KBM-7 (cell line): ENCODE data around the gene CCDC69.
"Not testable (repeated sequence)": the region's sequence is repeated elsewhere in the genome, so short reads cannot be mapped to it uniquely, and the experiment has no call there.

Experiments used
- DNase-seq: peaks from one replicate; pipeline ENCODE4 v3.0.0-alpha.2; 2015
- in situ Hi-C: fragments of 300-500 bp; cut with MboI; formaldehyde crosslinking; loops from 2 replicates; pipeline ENCODE4 v1.14.3; 2020; ENCODE audit warnings: low sequenced_read_pairs, low pct_unique_long_range_greater_than_20kb, mixed read lengths

CCDC69 gene

GRCh38 chr5:151223447-151224264 lies at the start of gene CCDC69:
CCDC69 (minus strand) TSS chr5:151224092; CDS start chr5:151223970, 122 bp downstream.
- peak; percentile 76 for DNase-seq
- in situ Hi-C loops: no loop called here

GRCh38 chr5:151271336-151271735 lies 47.4 kb upstream of the CCDC69 start:
- in situ Hi-C loops: no loop called here

GRCh38 chr5:151270599-151270998 lies 46.7 kb upstream of the CCDC69 start:
- in situ Hi-C loops: no loop called here
- DNase-seq: no peak

More at GRCh38 chr5:151271336-151271735, 47.4 kb upstream of the CCDC69 start:
- DNase-seq: no peak

- DNase-seq: no peak
- in situ Hi-C loops: no loop called here
Observed at GRCh38 chr5:151267491-151268260, 43.8 kb upstream of the CCDC69 start.

- in situ Hi-C loops: no loop called here
- DNase-seq: no peak
Observed at GRCh38 chr5:151264113-151264512, 40.2 kb upstream of the CCDC69 start.

- DNase-seq: no peak
- in situ Hi-C loops: no loop called here
Observed at GRCh38 chr5:151262532-151262931, 38.6 kb upstream of the CCDC69 start.

- in situ Hi-C loops: no loop called here
- no peak for DNase-seq
Observed at GRCh38 chr5:151259931-151260330, 36.0 kb upstream of the CCDC69 start.

GRCh38 chr5:151258816-151259215 lies 34.9 kb upstream of the CCDC69 start:
- no peak for DNase-seq
- in situ Hi-C loops: no loop called here

GRCh38 chr5:151258201-151258611 lies 34.3 kb upstream of the CCDC69 start:
- peak; percentile 60 for DNase-seq
- in situ Hi-C loops: no loop called here

GRCh38 chr5:151257731-151258181 lies 33.9 kb upstream of the CCDC69 start:
- in situ Hi-C loops: no loop called here
- no peak for DNase-seq

GRCh38 chr5:151255621-151256286 lies 31.9 kb upstream of the CCDC69 start:
- in situ Hi-C loops: no loop called here
- peak; percentile 52 for DNase-seq

GRCh38 chr5:151254990-151255389 lies 31.1 kb upstream of the CCDC69 start:
- DNase-seq, in situ Hi-C loops: not testable (repeated sequence)

GRCh38 chr5:151254556-151254955 lies 30.7 kb upstream of the CCDC69 start:
- in situ Hi-C loops: no loop called here
- no peak for DNase-seq

GRCh38 chr5:151253605-151253950 lies 29.7 kb upstream of the CCDC69 start:
- in situ Hi-C loops: no loop called here
- DNase-seq: peak; percentile 33

GRCh38 chr5:151252762-151253604 lies 29.1 kb upstream of the CCDC69 start, which contains the start of gene GM2A:
GM2A (plus strand) TSS chr5:151253185; CDS start chr5:151253217, 32 bp downstream.
- in situ Hi-C loops: no loop called here
- peak; percentile 100 for DNase-seq

- no peak for DNase-seq
- in situ Hi-C loops: no loop called here
Observed at GRCh38 chr5:151251621-151252020, 27.7 kb upstream of the CCDC69 start.

- no peak for DNase-seq
- in situ Hi-C loops: no loop called here
Observed at GRCh38 chr5:151251001-151251551, 27.2 kb upstream of the CCDC69 start.

- in situ Hi-C loops: no loop called here
- DNase-seq: no peak
Observed at GRCh38 chr5:151250346-151251000, 26.6 kb upstream of the CCDC69 start.
